ENCODE measurements around the gene KRT8. TPM values are rescaled to one million over a fixed set of nuclear protein-coding genes. Genes with fewer than 3 reads are reported as not detected.

KRT8 gene
- total RNA-seq, 1 donor from 2014 or later = 8.7 TPM

- DNase-seq (ENCODE audit: low read depth in 2 of 2) = no peak
Observed at GRCh38 chr12:52848661-52849255, 56.1 kb downstream of the KRT8 start, which contains the start of gene KRT78. Gene KRT78 (minus strand): TSS chr12:52848994. CDS start chr12:52848930, 64 bp downstream.

GRCh38 chr12:52847335-52848102 lies 57.4 kb downstream of the KRT8 start:
- no peak for DNase-seq (ENCODE audit: low read depth in 2 of 2)

Other genes starting within 250 kb of the KRT8 start
- gene KRT1, start 224.7 kb downstream of the KRT8 start, total RNA-seq = not detected in 2 replicates
- gene KRT77, start 201.6 kb downstream of the KRT8 start, total RNA-seq = not detected in 2 replicates
- not detected in 2 replicates for gene KRT76, start 127.7 kb downstream of the KRT8 start, total RNA-seq
- gene KRT3, start 109.0 kb downstream of the KRT8 start, total RNA-seq = not detected in 2 replicates
- gene KRT4, start 91.0 kb downstream of the KRT8 start, total RNA-seq = not detected in 2 replicates
- gene KRT79, start 70.8 kb downstream of the KRT8 start, total RNA-seq = not detected in 2 replicates
- gene KRT78, start 56.1 kb downstream of the KRT8 start, total RNA-seq = not detected in 2 replicates
- 167 and 191 TPM in 2 replicates for gene KRT18, start 44.0 kb upstream of the KRT8 start, total RNA-seq
- gene EIF4B, start 101.4 kb upstream of the KRT8 start, total RNA-seq = 834 and 1,072 TPM in 2 replicates
- gene TNS2, start 145.0 kb upstream of the KRT8 start, total RNA-seq = 16.7 and 26.7 TPM in 2 replicates
- 9.8 and 15.4 TPM in 2 replicates for gene SPRYD3, start 174.3 kb upstream of the KRT8 start, total RNA-seq
- gene IGFBP6, start 192.6 kb upstream of the KRT8 start, total RNA-seq = 2.7 and 6.9 TPM in 2 replicates
- gene SOAT2, start 198.4 kb upstream of the KRT8 start, total RNA-seq = not detected in 2 replicates